ENCODE data around the gene PKM. TPM values are rescaled to one million over a fixed set of nuclear protein-coding genes. Genes with fewer than 3 reads are reported as not detected.
A peak's percentile ranks its signal among the peaks of the same experiment; 100 is the strongest.

PKM gene
- total and polyA plus RNA-seq, 9 of the 15 experiments (the other 6 are each of a cell fraction or from before 2014, with no cell fraction given) = 140 to 825 (median 383) TPM

GRCh38 chr15:72272213-72272996 lies 41.4 kb upstream of the PKM start, which contains the start of gene PARP6 (continued):
- no peak; the same call in 1 of the 2 replicates for TF ChIP-seq NFIC (IDR thresholded peaks at IDR 0.05)
- TF ChIP-seq U2AF2 (optimal IDR thresholded peaks at IDR 0.05; ENCODE audit: low read depth, low read length) = no peak
- TF ChIP-seq BACH1 (tag; IDR thresholded peaks at IDR 0.05) = no peak
- no peak for TF ChIP-seq E2F4 (CRISPR knock-in tag; IDR thresholded peaks at IDR 0.05; ENCODE audit: low read depth)
- TF ChIP-seq HNRNPL (IDR thresholded peaks at IDR 0.05; ENCODE audit: low read depth, low read length) = no peak
- TF ChIP-seq ZNF395 (CRISPR knock-in tag; IDR thresholded peaks at IDR 0.05) = peak; percentile 65
- TF ChIP-seq SRSF9 (IDR thresholded peaks at IDR 0.05; ENCODE audit: borderline replicate concordance, low read depth, low read length) = no peak
- no peak for TF ChIP-seq ZNF436 (CRISPR knock-in tag; IDR thresholded peaks at IDR 0.05)
- peak; percentile 44 for TF ChIP-seq E2F8 (IDR thresholded peaks at IDR 0.05; ENCODE audit: low read depth, partially characterized antibody)
- TF ChIP-seq FOXP4 (CRISPR knock-in tag; IDR thresholded peaks at IDR 0.05; ENCODE audit: borderline replicate concordance) = no peak
- no peak for TF ChIP-seq FIP1L1 (IDR thresholded peaks at IDR 0.05; ENCODE audit: low read depth, low read length, poor library complexity, severe bottlenecking)
